Type B pancreatic cell (in vitro differentiated cells): ENCODE measurements around the gene PSMC6. TPM values are rescaled to one million over a fixed set of nuclear protein-coding genes. Genes with fewer than 3 reads are reported as not detected.

ENCODE experiments used
- DNase-seq: peaks from one replicate; pipeline ENCODE4 v3.0.0; 2021; ENCODE audit warnings: mixed read lengths; ENCODE audit not compliant: unreplicated experiment; ENCODE audit errors: extremely low spot score
- H3K27ac Mint-ChIP-seq: 2 replicates; pipeline ENCODE4 v1.8.0; 2021; ENCODE audit warnings: mild to moderate bottlenecking, mixed read lengths
- H3K27me3 Mint-ChIP-seq: 2 replicates; pipeline ENCODE4 v1.8.0; 2021; ENCODE audit warnings: mixed read lengths
- H3K36me3 Mint-ChIP-seq: 2 replicates; pipeline ENCODE4 v1.8.0; 2021; ENCODE audit warnings: mixed read lengths
- H3K4me1 Mint-ChIP-seq: one replicate; pipeline ENCODE4 v1.8.0; 2021; ENCODE audit warnings: mixed read lengths; ENCODE audit not compliant: unreplicated experiment
- H3K4me3 Mint-ChIP-seq: 2 replicates; pipeline ENCODE4 v1.8.0; 2021; ENCODE audit warnings: mild to moderate bottlenecking, mixed read lengths
- H3K9me3 Mint-ChIP-seq: 2 replicates; pipeline ENCODE4 v1.8.0; 2021; ENCODE audit warnings: mixed read lengths
- total RNA-seq: library from RNA; stranded (reverse); gene quantifications from 2 replicates; pipeline ENCODE4 v1.2.1, GENCODE V29; 2021; ENCODE audit warnings: low replicate concordance
- TF ChIP-seq, protein P1 (sequence below): fragments of 200-600 bp; sonication (generic); conservative IDR thresholded peaks from 2 replicates; pipeline ENCODE4 v1.5.0; 2021; ENCODE audit warnings: antibody characterized with exemption, mild to moderate bottlenecking

PSMC6 gene
- total RNA-seq, 1 donor from 2014 or later: 90.4 TPM

GRCh38 chr14:52701223-52701622, 5.8 kb upstream of the PSMC6 start:
- no peak overlapping the region for H3K4me3 Mint-ChIP-seq
- TF ChIP-seq, protein P1, sequence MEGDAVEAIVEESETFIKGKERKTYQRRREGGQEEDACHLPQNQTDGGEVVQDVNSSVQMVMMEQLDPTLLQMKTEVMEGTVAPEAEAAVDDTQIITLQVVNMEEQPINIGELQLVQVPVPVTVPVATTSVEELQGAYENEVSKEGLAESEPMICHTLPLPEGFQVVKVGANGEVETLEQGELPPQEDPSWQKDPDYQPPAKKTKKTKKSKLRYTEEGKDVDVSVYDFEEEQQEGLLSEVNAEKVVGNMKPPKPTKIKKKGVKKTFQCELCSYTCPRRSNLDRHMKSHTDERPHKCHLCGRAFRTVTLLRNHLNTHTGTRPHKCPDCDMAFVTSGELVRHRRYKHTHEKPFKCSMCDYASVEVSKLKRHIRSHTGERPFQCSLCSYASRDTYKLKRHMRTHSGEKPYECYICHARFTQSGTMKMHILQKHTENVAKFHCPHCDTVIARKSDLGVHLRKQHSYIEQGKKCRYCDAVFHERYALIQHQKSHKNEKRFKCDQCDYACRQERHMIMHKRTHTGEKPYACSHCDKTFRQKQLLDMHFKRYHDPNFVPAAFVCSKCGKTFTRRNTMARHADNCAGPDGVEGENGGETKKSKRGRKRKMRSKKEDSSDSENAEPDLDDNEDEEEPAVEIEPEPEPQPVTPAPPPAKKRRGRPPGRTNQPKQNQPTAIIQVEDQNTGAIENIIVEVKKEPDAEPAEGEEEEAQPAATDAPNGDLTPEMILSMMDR: no peak
- H3K36me3 Mint-ChIP-seq: no peaks in the 10 kb centered on the region
- H3K4me1 Mint-ChIP-seq: peaks cover under 1% of the 10 kb centered on the region
- no peak for DNase-seq
- H3K9me3 Mint-ChIP-seq: no peaks in the 10 kb centered on the region
- no peaks in the 10 kb centered on the region for H3K27me3 Mint-ChIP-seq
- H3K27ac Mint-ChIP-seq: peak overlapping the region; percentile 80

DNA sequence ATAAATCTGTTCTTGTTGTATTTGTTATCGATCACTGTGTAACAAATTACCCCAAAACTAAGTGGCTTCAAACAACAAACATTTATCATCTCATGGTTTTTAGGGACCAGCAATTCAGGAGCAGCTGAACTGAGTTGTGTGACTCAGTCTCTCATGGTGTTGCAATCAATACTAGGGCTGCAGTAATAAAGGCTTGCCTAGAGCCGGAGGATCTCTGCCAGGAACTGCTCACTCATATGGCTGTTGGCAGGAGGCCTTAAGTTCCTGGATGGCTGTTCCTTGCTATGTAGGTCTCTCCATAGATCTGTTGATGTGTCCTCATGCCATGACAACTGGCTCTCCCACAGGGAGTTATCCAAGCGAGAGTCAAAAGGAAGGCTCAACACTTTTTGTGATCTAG, 3.8 kb upstream of the PSMC6 start:
- DNase-seq: no peak
- H3K27me3 Mint-ChIP-seq: no peaks in the 10 kb centered on the region
- TF ChIP-seq, protein P1: no peak
- H3K4me3 Mint-ChIP-seq: no peak overlapping the region
- H3K4me1 Mint-ChIP-seq: peaks cover 10% of the 10 kb centered on the region
- peaks cover 17% of the 10 kb centered on the region for H3K36me3 Mint-ChIP-seq
- no peak overlapping the region for H3K27ac Mint-ChIP-seq
- H3K9me3 Mint-ChIP-seq: peaks cover 4% of the 10 kb centered on the region

DNA sequence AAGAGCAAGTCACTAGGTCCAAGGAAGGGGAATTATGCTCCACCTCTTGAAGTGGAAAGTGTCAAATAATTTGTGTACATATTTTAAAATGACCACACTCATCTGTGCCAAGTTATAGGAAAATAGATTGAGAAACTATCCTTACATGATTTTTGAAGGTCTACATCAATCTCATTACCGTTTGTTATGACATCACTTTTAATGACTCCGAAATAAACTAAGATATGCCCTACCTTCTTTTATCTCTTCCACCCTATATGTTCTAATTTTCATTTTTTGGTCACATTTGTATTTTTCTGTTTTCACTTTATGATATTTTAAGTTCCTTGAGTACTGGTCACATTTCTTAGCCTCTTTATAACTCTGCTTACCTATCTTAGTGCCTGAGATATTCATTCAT, 3.3 kb upstream of the PSMC6 start:
- Mint-ChIP-seq H3K9me3 (peaks cover 4% of the 10 kb centered on the region), H3K4me3 (no peak overlapping the region), H3K27me3 (no peaks in the 10 kb centered on the region), H3K4me1 (peaks cover 15% of the 10 kb centered on the region), H3K36me3 (peaks cover 19% of the 10 kb centered on the region), H3K27ac (no peak overlapping the region)
- TF ChIP-seq, protein P1: no peak
- no peak for DNase-seq

- Mint-ChIP-seq H3K4me1 (peaks cover 16% of the 10 kb centered on the region), H3K36me3 (peaks cover 27% of the 10 kb centered on the region), H3K9me3 (peaks cover 4% of the 10 kb centered on the region), H3K27me3 (no peaks in the 10 kb centered on the region), H3K4me3 (peak overlapping the region; percentile 100), H3K27ac (peak overlapping the region; percentile 99)
- TF ChIP-seq, protein P1: no peak
- no peak for DNase-seq
Measured at GRCh38 chr14:52706286-52706685, 714 bp upstream of the PSMC6 start.

DNA sequence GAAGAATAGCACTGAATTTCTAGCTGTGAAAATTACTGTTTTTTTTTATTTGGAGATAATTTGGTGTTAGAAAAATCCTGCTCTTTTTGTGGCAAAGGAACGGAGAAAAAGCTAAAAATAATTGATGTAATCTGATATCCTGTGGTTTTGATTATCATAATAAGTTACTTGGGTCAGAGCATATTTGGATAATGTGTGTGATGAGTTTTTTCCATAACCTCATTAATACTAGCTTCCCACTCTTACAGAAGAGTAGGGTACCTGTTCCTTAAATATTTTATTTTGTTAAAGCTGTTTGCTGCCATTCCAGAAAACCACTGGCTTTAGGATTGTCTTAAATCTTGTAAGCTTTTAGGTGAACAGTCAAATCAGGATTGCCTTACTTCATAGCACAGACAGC, 4.7 kb downstream of the PSMC6 start:
- Mint-ChIP-seq H3K36me3 (peaks cover 43% of the 10 kb centered on the region), H3K4me1 (peaks cover 11% of the 10 kb centered on the region), H3K27ac (no peak overlapping the region), H3K4me3 (no peak overlapping the region), H3K9me3 (peaks cover under 1% of the 10 kb centered on the region), H3K27me3 (no peaks in the 10 kb centered on the region)
- TF ChIP-seq, protein P1: no peak
- DNase-seq: no peak

- Mint-ChIP-seq H3K4me1 (no peaks in the 10 kb centered on the region), H3K36me3 (peaks cover 27% of the 10 kb centered on the region), H3K4me3 (no peak overlapping the region), H3K27ac (no peak overlapping the region), H3K9me3 (no peaks in the 10 kb centered on the region), H3K27me3 (no peaks in the 10 kb centered on the region)
- TF ChIP-seq, protein P1: no peak
- DNase-seq: no peak
Measured at GRCh38 chr14:52716155-52716554, 9.2 kb downstream of the PSMC6 start.
